SK-N-SH (cell line): Measurements from ENCODE around the gene ARHGDIB. TPM values are rescaled to one million over a fixed set of nuclear protein-coding genes. Genes with fewer than 3 reads are reported as not detected.

Experiments used
- CTCF ChIA-PET: fragments of 300-600, 350-600 bp; formaldehyde crosslinking; extraction: SDS; loops from one replicate; lab custom pipeline; 2021; lab: Yijun Ruan, JAX
- POLR2A ChIA-PET: fragments of 350-600 bp; sonication (Branson Sonifier 250); formaldehyde crosslinking; extraction: SDS; loops from one replicate; lab custom pipeline; 2020; ENCODE audit warnings: antibody characterized with exemption, inconsistent platforms; lab: Yijun Ruan, JAX
- DNase-seq: peaks from one replicate; pipeline ENCODE4 v3.0.0; 2012
- H2AFZ ChIP-seq: fragments of 200-600 bp; sonication (generic); 2 replicates; pipeline ENCODE4 v1.8.1; 2016; ENCODE audit warnings: antibody characterized with exemption, mild to moderate bottlenecking, low read depth
- H3F3A ChIP-seq: fragments of 200-600 bp; sonication (generic); replicated peaks from 2 replicates; pipeline ENCODE3; 2016; ENCODE audit warnings: antibody characterized with exemption, mild to moderate bottlenecking; ENCODE audit not compliant: insufficient read depth
- H3K27ac ChIP-seq, 2 experiments: fragments of 200-500 bp in 1 of 2; fragments of 200-600 bp in 1 of 2; sonication (Bioruptor generic) in 1 of 2; sonication (generic), shearing (Covaris generic) in 1 of 2; 2 replicates each; pipeline versions ENCODE4 v1.5.1 to v1.6.1; 2014 to 2016; ENCODE audit warnings: low read depth in 2 of 2, inconsistent platforms in 1 of 2, low read length in 1 of 2, mild to moderate bottlenecking in 1 of 2, mixed read lengths in 1 of 2
- H3K27me3 ChIP-seq: fragments of 200-600 bp; sonication (generic), shearing (Covaris generic); 2 replicates; pipeline ENCODE4 v1.6.1; 2016; ENCODE audit warnings: mixed run types; ENCODE audit not compliant: insufficient read depth
- H3K36me3 ChIP-seq, 2 experiments: fragments of 200-500 bp in 1 of 2; fragments of 200-600 bp in 1 of 2; sonication (Bioruptor generic) in 1 of 2; sonication (generic) in 1 of 2; replicated peaks in 1 of 2; 2 replicates each; pipeline versions ENCODE3 to v1.5.1; 2014 to 2016; ENCODE audit warnings: low read length in 1 of 2, mild to moderate bottlenecking in 1 of 2; ENCODE audit not compliant: insufficient read depth in 2 of 2, control insufficient read depth in 1 of 2
- H3K4me1 ChIP-seq, 2 experiments: fragments of 200-500 bp in 1 of 2; fragments of 200-600 bp in 1 of 2; sonication (Bioruptor generic) in 1 of 2; sonication (generic), shearing (Covaris generic) in 1 of 2; 2 replicates each; pipeline versions ENCODE4 v1.5.1 to v1.6.1; 2014 to 2016; ENCODE audit warnings: low read depth in 1 of 2, low read length in 1 of 2, mixed run types in 1 of 2; ENCODE audit not compliant: insufficient read depth in 2 of 2, control insufficient read depth in 1 of 2
- H3K4me2 ChIP-seq: fragments of 200-600 bp; sonication (generic), shearing (Covaris generic); 2 replicates; pipeline ENCODE4 v1.6.1; 2017; ENCODE audit warnings: mixed run types
- H3K4me3 ChIP-seq, 2 experiments: fragments of 200-500 bp in 1 of 2; fragments of 200-600 bp in 1 of 2; sonication (Bioruptor generic) in 1 of 2; sonication (generic), shearing (Covaris generic) in 1 of 2; 2 replicates each; pipeline versions ENCODE4 v1.5.1 to v1.8.1; 2014 to 2016; ENCODE audit warnings: low read depth in 2 of 2, inconsistent platforms in 1 of 2, low read length in 1 of 2, mild to moderate bottlenecking in 1 of 2, mixed read lengths in 1 of 2, moderate library complexity in 1 of 2
- H3K79me2 ChIP-seq: fragments of 200-600 bp; sonication (generic); 2 replicates; pipeline ENCODE4 v1.8.1; 2017; ENCODE audit warnings: mild to moderate bottlenecking; ENCODE audit not compliant: insufficient read depth
- H3K9ac ChIP-seq: fragments of 200-600 bp; sonication (generic); 2 replicates; pipeline ENCODE4 v1.6.1; 2017; ENCODE audit warnings: mixed run types
- H3K9me2 ChIP-seq: fragments of 200-600 bp; sonication (generic); 2 replicates; pipeline ENCODE4 v1.6.1; 2017; ENCODE audit warnings: mixed run types
- H3K9me3 ChIP-seq: fragments of 200-600 bp; sonication (generic); 2 replicates; pipeline ENCODE4 v1.6.1; 2017; ENCODE audit warnings: mixed run types, mild to moderate bottlenecking, moderate library complexity
- H4K20me1 ChIP-seq: fragments of 200-600 bp; sonication (generic); 2 replicates; pipeline ENCODE4 v1.6.1; 2017; ENCODE audit warnings: mild to moderate bottlenecking, mixed run types; ENCODE audit not compliant: insufficient read depth
- EZH2phosphoT487 ChIP-seq: fragments of 200-600 bp; sonication (generic); IDR thresholded peaks from 2 replicates; pipeline ENCODE4 v1.6.1; 2017; ENCODE audit warnings: low read depth, mixed run types, mild to moderate bottlenecking, antibody characterized with exemption, moderate library complexity, borderline replicate concordance
- GATA2 ChIP-seq: sonication (generic); formaldehyde crosslinking; IDR thresholded peaks from 2 replicates; pipeline ENCODE4 v1.5.0; 2020; ENCODE audit warnings: mild to moderate bottlenecking, missing genetic modification reagents
- JUND ChIP-seq: IDR thresholded peaks from 2 replicates; pipeline ENCODE4 v1.4.0; 2012
- TCF12 ChIP-seq: IDR thresholded peaks from 2 replicates; pipeline ENCODE4 v1.4.0; 2012
- WGBS: methylation state at CpG from one replicate; pipeline ENCODE4 v1.1.6; 2017; ENCODE audit warnings: low lambda C conversion rate; 5-methylcytosine and 5-hydroxymethylcytosine counted together
- polyA plus RNA-seq, 3 experiments: library from polyadenylated mRNA; depleted of rRNA; stranded (reverse); fragments of >200 nt; gene quantifications; 2 replicates each; pipeline ENCODE4 v1.2.3, GENCODE V29; 2012
- TF ChIP-seq, protein P1 (sequence below): IDR thresholded peaks from 2 replicates; pipeline ENCODE4 v1.4.0; 2012; ENCODE audit warnings: low read depth, borderline replicate concordance
- TF ChIP-seq, protein P2 (sequence below): fragments of 200-600 bp; sonication (generic); IDR thresholded peaks from 2 replicates; pipeline ENCODE4 v1.6.1; 2017; ENCODE audit warnings: antibody characterized with exemption, mild to moderate bottlenecking, moderate library complexity

The ARHGDIB gene
- polyA plus RNA-seq, 1 of the 3 experiments (the other 2 are of a cell fraction): 362 TPM

DNA sequence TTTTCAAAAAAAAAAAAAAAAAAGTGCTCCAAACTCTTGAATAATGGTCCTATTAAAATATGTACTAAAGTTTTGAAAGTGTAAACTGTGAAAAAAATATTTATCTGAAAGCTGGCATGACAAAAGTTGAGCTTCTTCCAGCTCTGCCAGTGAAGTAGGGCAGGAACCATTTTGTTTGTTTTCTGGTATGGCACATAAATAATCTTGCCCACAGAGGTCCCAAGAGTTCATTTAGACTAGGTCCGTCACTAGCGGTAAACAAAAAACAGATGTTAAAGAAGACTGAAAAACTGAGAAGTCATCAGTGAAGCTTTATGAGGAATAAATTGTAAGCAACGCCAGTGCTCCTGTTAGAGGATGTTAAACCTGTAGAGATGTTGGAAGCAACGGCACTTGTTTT is 30.0 kb downstream of the ARHGDIB start (continued):
- TF ChIP-seq EZH2phosphoT487: no peak
- TF ChIP-seq, protein P1, sequence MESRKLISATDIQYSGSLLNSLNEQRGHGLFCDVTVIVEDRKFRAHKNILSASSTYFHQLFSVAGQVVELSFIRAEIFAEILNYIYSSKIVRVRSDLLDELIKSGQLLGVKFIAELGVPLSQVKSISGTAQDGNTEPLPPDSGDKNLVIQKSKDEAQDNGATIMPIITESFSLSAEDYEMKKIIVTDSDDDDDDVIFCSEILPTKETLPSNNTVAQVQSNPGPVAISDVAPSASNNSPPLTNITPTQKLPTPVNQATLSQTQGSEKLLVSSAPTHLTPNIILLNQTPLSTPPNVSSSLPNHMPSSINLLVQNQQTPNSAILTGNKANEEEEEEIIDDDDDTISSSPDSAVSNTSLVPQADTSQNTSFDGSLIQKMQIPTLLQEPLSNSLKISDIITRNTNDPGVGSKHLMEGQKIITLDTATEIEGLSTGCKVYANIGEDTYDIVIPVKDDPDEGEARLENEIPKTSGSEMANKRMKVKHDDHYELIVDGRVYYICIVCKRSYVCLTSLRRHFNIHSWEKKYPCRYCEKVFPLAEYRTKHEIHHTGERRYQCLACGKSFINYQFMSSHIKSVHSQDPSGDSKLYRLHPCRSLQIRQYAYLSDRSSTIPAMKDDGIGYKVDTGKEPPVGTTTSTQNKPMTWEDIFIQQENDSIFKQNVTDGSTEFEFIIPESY: no peak
- TF ChIP-seq GATA2 (CRISPR knock-in tag): no peak

DNA sequence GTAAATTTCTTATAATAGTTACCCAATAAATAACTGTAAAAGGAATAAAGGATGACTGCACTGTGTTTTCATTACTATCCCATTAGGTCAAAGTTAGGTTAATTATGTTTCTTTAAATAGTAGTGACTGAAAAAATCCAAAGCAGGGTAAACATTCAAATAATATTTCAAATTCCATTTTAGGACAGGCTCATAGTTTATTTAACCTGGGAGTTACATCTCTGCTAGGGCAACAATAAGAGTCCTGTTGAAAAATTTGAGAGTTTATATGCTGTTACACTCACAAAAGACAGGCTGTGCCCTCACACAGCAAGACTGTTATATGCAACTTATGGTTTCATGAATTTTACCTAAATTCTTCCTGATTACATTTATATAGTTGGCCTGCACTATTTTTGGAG is 31.1 kb downstream of the ARHGDIB start:
- DNase-seq: no peak
- no peaks in the 10 kb centered on the region for H3K9me3 ChIP-seq
- H3K9ac ChIP-seq: no peak overlapping the region
- no peaks in the 10 kb centered on the region for H4K20me1 ChIP-seq
- peaks cover 0 to 16% of the 10 kb centered on the region in 2 experiments; a peak in 2 of 4 replicates for H3K4me1 ChIP-seq
- H3K79me2 ChIP-seq: no peaks in the 10 kb centered on the region
- ChIA-PET POLR2A (no interaction called here), CTCF (no interaction called here)
- H3K36me3 ChIP-seq: no peaks in the 10 kb centered on the region
- no peaks in the 10 kb centered on the region for H3K27me3 ChIP-seq
- H3F3A ChIP-seq: peaks cover 15% of the 10 kb centered on the region
- peak overlapping the region; percentile 52 for H2AFZ ChIP-seq
- H3K4me3 ChIP-seq: no peak overlapping the region
- peak overlapping the region; percentile 16 to 33; a peak in 3 of 4 replicates for H3K27ac ChIP-seq
- no peak for TF ChIP-seq JUND
- TF ChIP-seq, protein P2, sequence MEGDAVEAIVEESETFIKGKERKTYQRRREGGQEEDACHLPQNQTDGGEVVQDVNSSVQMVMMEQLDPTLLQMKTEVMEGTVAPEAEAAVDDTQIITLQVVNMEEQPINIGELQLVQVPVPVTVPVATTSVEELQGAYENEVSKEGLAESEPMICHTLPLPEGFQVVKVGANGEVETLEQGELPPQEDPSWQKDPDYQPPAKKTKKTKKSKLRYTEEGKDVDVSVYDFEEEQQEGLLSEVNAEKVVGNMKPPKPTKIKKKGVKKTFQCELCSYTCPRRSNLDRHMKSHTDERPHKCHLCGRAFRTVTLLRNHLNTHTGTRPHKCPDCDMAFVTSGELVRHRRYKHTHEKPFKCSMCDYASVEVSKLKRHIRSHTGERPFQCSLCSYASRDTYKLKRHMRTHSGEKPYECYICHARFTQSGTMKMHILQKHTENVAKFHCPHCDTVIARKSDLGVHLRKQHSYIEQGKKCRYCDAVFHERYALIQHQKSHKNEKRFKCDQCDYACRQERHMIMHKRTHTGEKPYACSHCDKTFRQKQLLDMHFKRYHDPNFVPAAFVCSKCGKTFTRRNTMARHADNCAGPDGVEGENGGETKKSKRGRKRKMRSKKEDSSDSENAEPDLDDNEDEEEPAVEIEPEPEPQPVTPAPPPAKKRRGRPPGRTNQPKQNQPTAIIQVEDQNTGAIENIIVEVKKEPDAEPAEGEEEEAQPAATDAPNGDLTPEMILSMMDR: peak; percentile 40
- no peaks in the 10 kb centered on the region for H3K9me2 ChIP-seq
- no peak overlapping the region for H3K4me2 ChIP-seq

DNA sequence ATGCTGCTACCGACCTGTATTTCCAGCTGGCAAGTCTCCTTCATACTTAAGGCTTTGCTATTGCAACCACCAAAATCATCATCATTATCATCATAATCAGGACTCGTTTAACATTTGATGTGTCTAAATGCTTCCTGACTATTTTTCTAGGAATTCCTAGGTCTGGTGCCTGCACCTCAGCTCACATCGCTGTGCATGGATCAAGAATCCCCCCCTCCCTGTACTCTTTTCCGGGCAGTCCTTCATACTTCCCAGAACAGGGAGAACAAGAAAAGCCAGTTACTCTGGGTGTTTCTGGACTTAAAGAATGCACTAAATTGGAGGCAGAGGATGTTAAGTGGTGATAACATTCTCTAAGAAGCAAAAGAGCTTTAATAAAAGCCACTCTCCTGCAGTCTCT is 32.5 kb downstream of the ARHGDIB start:
- H3K9ac ChIP-seq: peak overlapping the region; percentile 20; the same call in 1 of the 2 replicates
- ChIA-PET CTCF (interaction anchor here (1.4 kb wide), 2 partner anchors 16 to 67 kb away, joined by 3 to 4 read pairs; no protein-coding TSS in a partner anchor), POLR2A (no interaction called here)
- H4K20me1 ChIP-seq: no peaks in the 10 kb centered on the region
- no peaks in the 10 kb centered on the region for H3K79me2 ChIP-seq
- no peaks in the 10 kb centered on the region for H3K27me3 ChIP-seq
- no peaks in the 10 kb centered on the region for H3K9me2 ChIP-seq
- H3K9me3 ChIP-seq: no peaks in the 10 kb centered on the region
- peak overlapping the region; percentile 50 for H2AFZ ChIP-seq
- TF ChIP-seq GATA2 (CRISPR knock-in tag) (no peak), TCF12 (peak; percentile 31; the same call in 1 of the 2 replicates)
- TF ChIP-seq, all 33 proteins: peak for 1
- no peak for DNase-seq
- H3K27ac ChIP-seq: peak overlapping the region; percentile 63 to 84; a peak in 3 of 4 replicates
- peak overlapping the region; percentile 7 to 21; a peak in 3 of 4 replicates for H3K4me3 ChIP-seq
- H3K4me1 ChIP-seq: peaks cover 0 to 16% of the 10 kb centered on the region in 2 experiments; a peak in 2 of 4 replicates
- H3K4me2 ChIP-seq: peak overlapping the region; percentile 68
- no peaks in the 10 kb centered on the region for H3K36me3 ChIP-seq
- peaks cover 15% of the 10 kb centered on the region for H3F3A ChIP-seq
- 21% methylated on average over 4 of the region's 4 CpGs for WGBS
